ENCODE data around the gene PPP2R2B.
A peak's percentile ranks its signal among the peaks of the same experiment; 100 is the strongest.

PPP2R2B gene

DNA sequence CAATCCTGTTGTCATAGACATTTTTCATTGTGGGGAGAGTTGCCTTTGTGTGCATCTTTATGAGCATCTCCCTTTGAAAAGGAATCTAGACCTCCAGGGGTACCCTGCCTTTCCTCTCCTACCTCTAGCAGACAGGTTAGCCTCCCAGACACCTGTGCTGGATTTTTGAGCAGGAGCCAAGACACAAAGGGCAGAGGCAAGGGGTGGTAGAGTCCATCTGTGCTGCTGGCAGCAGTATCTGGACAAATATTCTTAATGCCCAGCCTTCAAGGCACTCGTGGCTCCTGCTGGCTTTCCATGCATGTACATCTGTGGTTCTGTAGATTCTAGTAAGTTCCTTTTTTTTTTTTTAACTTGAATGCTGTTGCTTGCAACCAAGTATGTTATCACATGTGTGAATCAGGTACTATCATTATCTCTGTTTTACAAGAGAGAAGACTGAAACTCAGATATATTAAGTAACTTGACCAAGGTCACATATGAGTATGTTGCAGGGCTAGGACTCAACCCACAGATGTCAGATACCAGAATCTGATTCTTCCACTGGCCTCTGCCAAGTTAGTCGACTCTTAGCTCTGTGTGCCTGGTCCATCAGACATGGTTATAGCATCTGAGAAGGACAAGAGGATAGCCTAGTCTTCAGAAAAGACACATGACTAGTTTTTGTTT lies 329.6 kb downstream of the PPP2R2B start:
- no peak for DNase-seq (ENCODE audit: low spot score)

DNA sequence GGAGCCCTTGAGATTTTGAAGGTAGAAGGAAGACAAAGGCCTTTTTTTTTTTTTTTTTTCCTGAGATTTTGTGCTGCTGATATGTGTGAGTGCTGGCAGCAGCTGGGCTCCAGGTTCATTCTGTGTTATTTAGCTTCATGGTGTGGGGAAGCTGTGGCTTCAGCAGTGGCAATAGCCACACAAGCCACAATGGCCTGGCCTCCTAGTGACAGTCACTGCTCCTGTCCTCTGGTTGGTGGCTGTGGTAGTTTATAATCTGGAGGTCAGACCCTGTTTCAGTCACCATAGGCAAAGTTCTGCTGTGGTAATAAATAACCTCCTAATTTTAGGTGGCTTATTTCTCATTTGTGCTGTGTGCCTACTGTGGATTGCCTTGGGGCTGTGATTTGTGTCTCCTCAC lies 334.3 kb downstream of the PPP2R2B start:
- DNase-seq (ENCODE audit: low spot score) = no peak

DNA sequence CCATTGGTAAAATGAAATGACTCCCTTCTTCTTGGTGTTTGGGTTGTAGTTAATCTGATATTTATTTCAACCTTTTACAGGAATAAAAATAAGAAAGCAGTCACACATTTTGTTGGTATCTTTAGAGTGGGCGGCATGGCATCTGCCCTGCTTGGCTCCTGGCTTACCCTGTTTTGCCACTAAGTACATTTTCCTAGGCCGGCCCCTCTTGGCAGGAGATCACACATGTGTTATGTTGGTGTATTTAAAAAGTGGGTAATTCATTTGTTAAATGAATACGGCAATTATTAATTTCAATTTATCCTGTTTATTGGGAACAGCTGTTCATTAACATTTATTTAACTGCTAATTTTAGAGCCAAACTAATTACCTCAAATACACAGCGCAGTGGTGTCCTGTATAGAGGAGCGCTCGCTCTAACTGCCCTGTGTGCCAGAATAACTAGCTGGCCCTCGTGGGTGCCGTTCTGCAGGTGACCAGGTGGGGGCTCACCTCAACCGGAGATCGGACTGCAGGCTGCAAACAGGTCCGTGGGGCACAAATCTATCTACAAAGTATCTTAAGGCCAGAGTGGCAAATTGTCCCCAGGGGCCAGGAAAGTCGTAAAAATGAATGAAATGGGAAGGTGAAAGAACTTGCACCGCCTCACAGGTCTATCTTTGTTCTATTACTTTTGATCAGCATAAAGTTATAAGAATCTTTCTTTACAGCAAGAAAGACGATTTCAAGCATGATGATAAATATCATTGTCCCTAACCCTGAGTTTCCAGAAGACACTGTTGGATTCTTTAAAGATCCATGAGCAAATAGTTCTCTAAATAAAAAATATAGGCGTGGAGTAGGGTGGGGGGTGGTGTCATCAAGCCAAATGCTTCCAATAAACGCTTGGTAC lies 336.4 kb downstream of the PPP2R2B start:
- peak; percentile 55 for DNase-seq (ENCODE audit: low spot score)

DNA sequence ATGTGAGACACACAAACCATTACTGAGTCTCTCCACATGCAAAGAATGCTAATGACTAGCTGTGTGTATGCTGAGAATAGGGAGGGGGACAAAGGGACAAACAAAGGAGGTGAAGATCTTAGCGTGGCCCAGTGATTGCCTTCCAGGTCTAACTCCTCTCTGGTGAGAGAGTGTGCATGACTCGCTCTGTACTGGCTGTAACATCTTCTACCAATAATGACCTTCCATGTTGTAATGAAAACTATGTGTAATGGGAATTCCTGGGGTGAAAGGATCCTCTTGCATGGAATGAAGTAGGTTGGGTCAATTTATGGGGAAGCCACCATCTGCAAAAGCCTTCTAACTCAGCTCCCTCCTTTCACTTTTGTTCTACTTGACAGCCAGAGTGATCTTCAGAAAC lies 338.1 kb downstream of the PPP2R2B start:
- DNase-seq (ENCODE audit: low spot score) = no peak

DNA sequence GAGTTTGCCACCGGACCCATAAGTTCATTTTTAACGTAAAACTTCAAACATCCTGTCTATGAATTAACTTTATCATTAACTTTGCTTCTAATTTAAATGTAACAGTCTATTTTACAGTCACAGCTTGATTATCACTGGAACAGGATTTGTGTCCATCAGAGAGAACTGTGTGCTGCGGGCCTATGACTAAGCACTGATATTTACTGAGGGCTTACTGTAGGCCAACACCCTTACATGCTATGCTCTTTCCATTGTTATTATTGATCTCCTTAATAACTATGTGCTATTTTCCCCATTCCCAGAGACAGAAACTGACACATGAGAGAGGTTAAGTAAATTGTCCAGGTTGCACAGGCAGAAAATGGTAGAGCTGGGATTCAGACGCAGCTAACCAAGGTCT lies 338.6 kb downstream of the PPP2R2B start:
- DNase-seq (ENCODE audit: low spot score) = no peak

DNA sequence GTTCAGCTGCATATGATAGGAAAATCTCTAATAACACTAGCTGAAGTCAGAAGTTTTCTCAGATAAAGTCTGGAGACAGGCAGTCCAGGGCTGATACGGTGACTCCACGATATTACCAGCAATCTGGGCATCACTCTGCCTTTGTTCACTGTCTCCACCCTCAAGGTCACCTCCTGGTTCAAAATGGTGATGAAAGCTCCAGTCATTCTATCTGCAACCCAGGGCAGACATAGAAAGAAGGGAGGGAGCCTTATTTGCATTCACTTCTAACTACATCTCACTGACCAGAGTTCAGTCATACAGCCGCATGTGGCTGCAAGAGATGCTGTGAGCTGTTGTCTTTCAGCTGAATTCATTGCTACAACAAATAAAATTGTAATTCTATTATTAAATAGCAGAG lies 340.1 kb downstream of the PPP2R2B start:
- no peak for DNase-seq (ENCODE audit: low spot score)

DNA sequence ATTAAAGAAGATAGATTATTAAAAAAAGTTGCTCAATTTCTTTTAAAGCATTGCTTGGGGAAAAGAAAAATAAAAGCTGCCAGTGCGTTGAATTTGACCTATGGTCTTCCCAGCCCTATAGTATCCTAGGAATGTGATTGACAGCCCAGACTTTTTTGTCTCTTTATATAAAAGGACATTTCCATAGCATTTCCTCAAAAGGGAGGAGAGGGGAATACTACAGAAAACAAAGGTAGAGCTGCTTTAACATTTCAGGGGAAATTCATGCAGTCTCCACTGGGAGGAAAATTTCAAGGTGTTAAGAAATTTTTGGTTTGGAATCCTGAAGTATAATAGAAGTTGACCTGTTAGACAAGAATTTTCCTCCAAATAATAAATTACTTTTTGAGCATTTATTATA lies 344.7 kb downstream of the PPP2R2B start:
- no peak for DNase-seq (ENCODE audit: low spot score)

DNA sequence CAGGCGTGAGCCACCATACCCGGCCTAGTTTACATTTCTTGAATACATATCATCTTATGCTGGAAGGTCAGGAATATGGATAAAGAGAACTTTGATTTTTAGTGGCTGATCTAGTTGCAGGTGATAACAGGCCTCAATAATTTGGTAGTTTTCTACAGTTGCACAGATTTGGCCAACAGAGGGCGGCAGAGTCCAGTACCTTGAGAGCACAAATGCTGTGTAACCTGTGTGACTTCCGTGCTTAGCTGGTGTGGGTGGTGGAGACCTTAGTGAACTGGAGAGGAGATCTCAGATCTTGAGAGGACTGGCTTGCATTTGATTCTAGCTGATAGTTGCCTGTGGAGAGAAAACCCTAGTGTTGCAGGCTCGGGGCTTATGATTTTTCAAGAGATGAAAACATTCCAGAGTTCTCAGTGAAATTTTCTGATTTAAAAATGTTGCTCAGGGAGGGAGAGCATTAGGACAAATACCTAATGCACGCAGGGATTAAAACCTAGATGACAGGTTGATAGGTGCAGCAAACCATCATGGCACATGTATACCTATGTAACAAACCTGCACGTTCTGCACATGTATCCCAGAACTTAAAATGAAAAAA lies 345.2 kb downstream of the PPP2R2B start:
- DNase-seq (ENCODE audit: low spot score) = peak; percentile 64
